GM10266 (cell line): ENCODE data around the gene MYL1.

Experiments used
- DNase-seq: peaks from one replicate; pipeline ENCODE4 v3.0.0; 2012; ENCODE audit errors: extremely low spot score
- CTCF ChIP-seq: IDR thresholded peaks from 2 replicates; pipeline ENCODE4 v1.5.1; 2012; ENCODE audit warnings: mild to moderate bottlenecking, low read depth; ENCODE audit not compliant: control insufficient read depth, insufficient read depth; ENCODE audit errors: missing control alignments

The MYL1 gene

GRCh38 chr2:210302326-210302725 lies 12.6 kb downstream of the MYL1 start:
- no peak for DNase-seq
- no peak for TF ChIP-seq CTCF

DNA sequence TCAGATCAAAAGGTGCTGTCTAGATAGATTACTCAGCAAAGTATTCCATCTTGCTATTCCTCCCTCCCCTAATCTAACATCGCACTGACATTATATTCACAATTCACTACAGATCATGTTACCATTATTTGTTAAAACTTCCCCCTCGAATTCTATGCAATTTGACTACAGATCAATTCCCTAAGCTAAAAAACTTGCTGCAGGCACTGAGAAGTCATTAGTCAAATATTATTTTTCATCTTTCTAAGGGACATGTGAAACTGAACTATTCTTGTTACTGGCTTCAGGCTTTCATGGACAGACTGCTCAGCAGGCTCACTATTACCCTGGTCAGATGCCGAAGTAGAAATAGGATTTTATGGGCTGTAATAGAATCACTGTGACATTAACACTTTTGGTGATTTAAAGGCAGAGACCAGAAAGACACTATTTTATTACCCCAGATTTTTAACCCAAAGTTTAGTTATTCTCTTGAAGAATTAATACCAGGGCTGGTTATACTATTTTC lies 15.1 kb downstream of the MYL1 start:
- no peak for TF ChIP-seq CTCF
- no peak for DNase-seq

DNA sequence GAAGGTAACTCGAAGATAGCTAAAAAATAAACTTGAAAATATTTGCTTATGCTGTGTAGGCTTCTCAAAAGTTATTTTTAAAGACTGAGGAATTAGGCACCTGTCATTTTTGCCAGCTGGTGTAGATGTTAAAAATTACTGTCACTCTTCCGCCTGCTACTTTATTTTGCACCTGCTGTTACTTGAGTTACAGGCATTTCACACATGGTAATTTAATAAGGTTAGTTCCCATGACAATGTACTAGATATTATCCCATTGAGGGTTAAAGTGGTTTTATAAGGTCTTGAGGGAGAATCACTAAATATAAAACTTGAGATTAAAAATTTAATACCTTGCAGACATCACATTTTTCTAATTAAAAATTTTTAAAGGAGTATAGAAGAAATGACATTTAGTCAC lies 26.6 kb downstream of the MYL1 start:
- DNase-seq = no peak
- TF ChIP-seq CTCF = no peak

DNA sequence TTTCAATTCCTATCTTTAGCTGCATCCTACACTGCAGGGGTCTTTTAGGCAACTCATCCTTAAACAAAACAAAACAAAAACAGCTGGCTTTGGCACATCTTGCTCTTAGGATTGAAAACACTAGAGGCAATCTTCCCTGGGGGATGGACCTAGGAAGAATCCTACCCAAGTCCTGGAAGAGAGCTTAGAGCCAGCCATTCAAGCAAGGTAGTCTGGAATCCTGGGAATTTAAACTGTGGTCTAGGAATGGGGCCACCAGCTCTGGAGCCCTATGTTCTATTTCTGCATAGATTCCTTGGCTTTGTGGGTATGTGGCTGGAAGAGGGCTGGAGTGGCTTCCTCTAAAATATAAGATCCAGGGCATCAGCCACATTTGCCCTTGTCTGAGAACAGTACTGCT lies 27.7 kb downstream of the MYL1 start:
- no peak for DNase-seq
- no peak for TF ChIP-seq CTCF

- DNase-seq = no peak
- TF ChIP-seq CTCF = no peak
Observed at GRCh38 chr2:210286123-210286680, 28.8 kb downstream of the MYL1 start.

DNA sequence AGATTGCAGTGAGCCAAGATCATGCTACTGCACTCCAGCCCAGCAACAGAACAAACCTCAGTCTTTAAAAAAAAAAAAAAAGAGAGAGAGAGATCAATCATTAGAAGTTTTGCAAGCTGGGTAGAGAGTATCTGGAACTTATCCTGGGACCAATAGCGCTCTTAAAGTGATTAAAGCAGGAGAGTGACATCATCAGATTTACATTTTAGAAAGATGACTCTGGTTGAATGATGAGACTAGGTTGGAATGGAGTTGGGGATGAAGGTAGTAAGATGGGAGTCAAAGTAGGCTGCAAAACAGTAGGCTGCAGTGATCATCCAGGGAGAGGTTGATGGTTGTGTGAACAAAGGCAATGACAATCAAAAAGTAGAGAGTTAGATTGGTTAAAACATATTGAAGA lies 37.8 kb downstream of the MYL1 start:
- DNase-seq = no peak
- TF ChIP-seq CTCF = no peak

GRCh38 chr2:210271300-210271699 lies 43.7 kb downstream of the MYL1 start:
- no peak for DNase-seq
- no peak for TF ChIP-seq CTCF
